ENCODE results near the gene TJP1. TPM values are rescaled to one million over a fixed set of nuclear protein-coding genes. Genes with fewer than 3 reads are reported as not detected.

The TJP1 gene
- polyA plus RNA-seq, 1 donor (not counting 4 experiments of a cell fraction or from before 2014, with no cell fraction given), result 54.7 TPM

DNA sequence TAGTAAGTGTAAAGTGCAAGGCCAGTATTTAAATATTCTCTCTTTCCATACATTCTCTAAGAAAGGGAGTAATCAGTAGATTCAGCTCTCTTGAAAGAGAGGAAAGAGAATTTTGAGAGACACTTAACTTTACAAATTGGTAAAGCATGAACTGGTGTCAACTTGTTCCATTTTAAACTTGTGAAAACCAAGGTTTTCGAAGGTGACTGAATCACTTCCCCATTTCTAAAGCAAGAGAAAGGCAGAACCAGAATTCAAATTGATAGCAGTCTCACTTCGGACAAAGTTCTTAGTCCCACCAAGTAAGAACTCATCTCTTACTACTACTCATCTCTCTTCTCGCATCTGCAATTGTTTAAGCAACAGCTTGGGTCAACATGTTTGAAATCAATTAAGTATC, 22.4 kb downstream of the TJP1 start:
- peaks cover 79% of the 10 kb centered on the region for H3K79me2 ChIP-seq (ENCODE audit: control insufficient read depth, insufficient read depth, low read length)
- H3K4me2 ChIP-seq (ENCODE audit: control insufficient read depth, extremely low read depth, insufficient read depth, low read depth, low read length), result no peak overlapping the region
- H3K9ac ChIP-seq (ENCODE audit: control insufficient read depth, extremely low read depth, insufficient read depth, low read length), result no peak overlapping the region
- DNase-seq (ENCODE audit: low read depth, low spot score), result no peak
- H3K9me1 ChIP-seq (ENCODE audit: control insufficient read depth, extremely low read depth, insufficient read depth, low read length), result no peaks in the 10 kb centered on the region
- H3K27ac ChIP-seq (ENCODE audit: control insufficient read depth, insufficient read depth, low read length), result no peak overlapping the region
- no peak overlapping the region for H3K4me3 ChIP-seq (ENCODE audit: control insufficient read depth in 2 of 3, extremely low read depth in 1 of 3, insufficient read depth in 2 of 3, low read depth in 1 of 3, low read length in 3 of 3)
- H3K4me1 ChIP-seq (ENCODE audit: control insufficient read depth, extremely low read depth, insufficient read depth, low read length), result peaks cover 3% of the 10 kb centered on the region
- no peaks in the 10 kb centered on the region for H3K27me3 ChIP-seq (ENCODE audit: control insufficient read depth, extremely low read depth, insufficient read depth, low read length)
- FAIRE-seq, result no peak
- no peak overlapping the region for H2AFZ ChIP-seq (ENCODE audit: control insufficient read depth, low read length)
- TF ChIP-seq EZH2 (IDR thresholded peaks at IDR 0.05; ENCODE audit: low read length), result no peak
- H3K9me3 ChIP-seq (ENCODE audit: control insufficient read depth, low read depth, low read length), result no peaks in the 10 kb centered on the region
- H4K20me1 ChIP-seq (ENCODE audit: control insufficient read depth, extremely low read depth, insufficient read depth, low read length), result peaks cover 9% of the 10 kb centered on the region
- peaks cover 0 to 2% of the 10 kb centered on the region in 2 experiments for H3K36me3 ChIP-seq (ENCODE audit: control insufficient read depth in 2 of 2, extremely low read depth in 1 of 2, insufficient read depth in 2 of 2, low read length in 2 of 2)
- dilution Hi-C loops (cut with MboI; ENCODE audit: extremely low pct_ligation_motif_present, low sequenced_read_pairs), result no loop called here

DNA sequence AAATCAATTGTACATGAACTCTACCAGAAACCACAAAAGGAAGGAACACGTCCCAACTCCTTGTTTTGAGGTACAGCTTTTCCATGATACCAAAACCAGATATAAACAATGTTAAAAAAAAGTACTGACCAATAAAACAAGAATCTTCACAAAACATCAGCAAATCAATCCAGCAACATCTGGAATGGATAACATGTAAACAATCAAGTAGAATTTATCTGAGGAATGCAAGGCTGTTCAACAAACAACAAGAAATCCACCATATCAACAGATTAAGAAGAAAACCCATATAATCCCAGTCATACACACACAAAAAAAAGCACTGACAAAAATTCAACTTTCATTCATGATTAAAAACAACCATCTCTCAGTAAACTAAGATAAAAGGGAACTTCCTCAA, 26.7 kb downstream of the TJP1 start:
- no peak for FAIRE-seq
- H4K20me1 ChIP-seq (ENCODE audit: control insufficient read depth, extremely low read depth, insufficient read depth, low read length), result no peaks in the 10 kb centered on the region

More for the DNA sequence above, 26.7 kb downstream of the TJP1 start:
- peaks cover 4 to 11% of the 10 kb centered on the region in 2 experiments for H3K36me3 ChIP-seq (ENCODE audit: control insufficient read depth in 2 of 2, extremely low read depth in 1 of 2, insufficient read depth in 2 of 2, low read length in 2 of 2)
- H3K9me1 ChIP-seq (ENCODE audit: control insufficient read depth, extremely low read depth, insufficient read depth, low read length), result no peaks in the 10 kb centered on the region
- H3K9me3 ChIP-seq (ENCODE audit: control insufficient read depth, low read depth, low read length), result no peaks in the 10 kb centered on the region
- no peaks in the 10 kb centered on the region for H3K27me3 ChIP-seq (ENCODE audit: control insufficient read depth, extremely low read depth, insufficient read depth, low read length)
- DNase-seq (ENCODE audit: low read depth, low spot score), result no peak
- no peaks in the 10 kb centered on the region for H3K4me1 ChIP-seq (ENCODE audit: control insufficient read depth, extremely low read depth, insufficient read depth, low read length)
- no peak overlapping the region for H3K4me3 ChIP-seq (ENCODE audit: control insufficient read depth in 2 of 3, extremely low read depth in 1 of 3, insufficient read depth in 2 of 3, low read depth in 1 of 3, low read length in 3 of 3)
- H3K79me2 ChIP-seq (ENCODE audit: control insufficient read depth, insufficient read depth, low read length), result peaks cover 66% of the 10 kb centered on the region
- no peak overlapping the region for H3K4me2 ChIP-seq (ENCODE audit: control insufficient read depth, extremely low read depth, insufficient read depth, low read depth, low read length)
- dilution Hi-C loops (cut with MboI; ENCODE audit: extremely low pct_ligation_motif_present, low sequenced_read_pairs), result no loop called here
- no peak overlapping the region for H3K27ac ChIP-seq (ENCODE audit: control insufficient read depth, insufficient read depth, low read length)
- TF ChIP-seq EZH2 (IDR thresholded peaks at IDR 0.05; ENCODE audit: low read length), result no peak
- TF ChIP-seq, protein P1, sequence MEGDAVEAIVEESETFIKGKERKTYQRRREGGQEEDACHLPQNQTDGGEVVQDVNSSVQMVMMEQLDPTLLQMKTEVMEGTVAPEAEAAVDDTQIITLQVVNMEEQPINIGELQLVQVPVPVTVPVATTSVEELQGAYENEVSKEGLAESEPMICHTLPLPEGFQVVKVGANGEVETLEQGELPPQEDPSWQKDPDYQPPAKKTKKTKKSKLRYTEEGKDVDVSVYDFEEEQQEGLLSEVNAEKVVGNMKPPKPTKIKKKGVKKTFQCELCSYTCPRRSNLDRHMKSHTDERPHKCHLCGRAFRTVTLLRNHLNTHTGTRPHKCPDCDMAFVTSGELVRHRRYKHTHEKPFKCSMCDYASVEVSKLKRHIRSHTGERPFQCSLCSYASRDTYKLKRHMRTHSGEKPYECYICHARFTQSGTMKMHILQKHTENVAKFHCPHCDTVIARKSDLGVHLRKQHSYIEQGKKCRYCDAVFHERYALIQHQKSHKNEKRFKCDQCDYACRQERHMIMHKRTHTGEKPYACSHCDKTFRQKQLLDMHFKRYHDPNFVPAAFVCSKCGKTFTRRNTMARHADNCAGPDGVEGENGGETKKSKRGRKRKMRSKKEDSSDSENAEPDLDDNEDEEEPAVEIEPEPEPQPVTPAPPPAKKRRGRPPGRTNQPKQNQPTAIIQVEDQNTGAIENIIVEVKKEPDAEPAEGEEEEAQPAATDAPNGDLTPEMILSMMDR (optimal IDR thresholded peaks at IDR 0.05 in 1 of 3, IDR thresholded peaks at IDR 0.05 in 1 of 3, conservative IDR thresholded peaks at IDR 0.05 in 1 of 3; ENCODE audit: extremely low read depth in 1 of 3, insufficient read depth in 2 of 3, low read length in 3 of 3), result no peak
- no peak overlapping the region for H2AFZ ChIP-seq (ENCODE audit: control insufficient read depth, low read length)
- no peak overlapping the region for H3K9ac ChIP-seq (ENCODE audit: control insufficient read depth, extremely low read depth, insufficient read depth, low read length)
